Measurements from ENCODE around the gene MTR. TPM values are rescaled to one million over a fixed set of nuclear protein-coding genes. Genes with fewer than 3 reads are reported as not detected.

The MTR gene
- polyA plus RNA-seq, 2 of the 4 experiments (the other 2 are of a cell fraction), result 6.2 to 12.7 TPM

DNA sequence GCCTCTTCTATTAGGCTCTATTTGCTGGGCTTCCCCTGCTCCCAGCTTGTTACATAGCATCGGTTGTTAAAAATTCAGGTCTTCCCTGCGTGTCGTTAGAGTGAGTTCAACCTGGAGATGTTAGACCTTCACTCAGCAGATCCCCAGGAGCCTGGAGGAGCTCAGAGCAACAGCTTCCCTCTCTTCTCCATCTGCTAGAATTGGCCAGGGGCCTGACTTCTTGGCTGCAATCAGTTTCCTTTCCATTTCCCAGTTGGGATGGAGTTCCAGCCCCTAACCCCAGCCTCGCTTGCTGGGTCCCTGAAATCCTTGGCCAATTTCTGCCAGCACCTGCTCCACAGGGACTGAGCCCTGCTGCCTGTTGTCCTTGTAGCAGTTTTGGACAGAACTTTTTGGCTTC, 153.3 kb downstream of the MTR start:
- FAIRE-seq (no peak), DNase-seq (ENCODE audit: low read depth in 1 of 2, low spot score in 1 of 2) (no peak), ATAC-seq (no peak)
- H3K9me3 ChIP-seq, result no peaks in the 10 kb centered on the region
- H3K4me1 ChIP-seq, result no peaks in the 10 kb centered on the region
- 54% methylated on average over 4 of the region's 4 CpGs for WGBS (ENCODE audit: missing lambda C conversion rate)
- TF ChIP-seq RNF2 (IDR thresholded peaks at IDR 0.05; ENCODE audit: borderline replicate concordance, low read depth), result no peak
- ChIA-PET POLR2A (no interaction called here), CTCF (no interaction called here)
- H3K4me3 ChIP-seq, result no peak overlapping the region
- H3K27ac ChIP-seq, result no peak overlapping the region
- no peak overlapping the region for H3K4me2 ChIP-seq

DNA sequence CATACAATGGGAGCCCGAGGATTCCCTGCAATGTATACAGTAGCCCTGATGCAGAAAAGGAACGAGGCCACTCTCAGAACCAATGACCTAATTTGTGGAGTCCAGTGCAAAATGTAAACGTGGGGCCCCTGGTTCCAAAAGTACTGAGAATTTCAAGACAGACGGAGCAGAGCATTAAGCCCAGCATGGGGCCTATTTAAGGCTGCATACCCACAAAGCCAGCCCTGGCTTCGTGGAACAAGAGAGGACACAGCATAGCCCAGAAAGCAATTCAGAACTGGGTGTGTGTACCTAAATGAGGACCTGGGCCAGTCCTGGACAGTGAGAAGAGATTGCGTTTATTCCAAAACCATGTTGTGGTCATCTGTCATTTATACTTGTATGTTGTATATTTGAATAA, 153.9 kb downstream of the MTR start:
- ATAC-seq (no peak), DNase-seq (ENCODE audit: low read depth in 1 of 2, low spot score in 1 of 2) (no peak), FAIRE-seq (no peak)
- Histone ChIP-seq H3K27ac (no peak overlapping the region), H3K4me3 (no peak overlapping the region), H3K4me1 (no peaks in the 10 kb centered on the region), H3K9me3 (no peaks in the 10 kb centered on the region; the same call in 2 of the 3 replicates), H3K4me2 (no peak overlapping the region)
- ChIA-PET POLR2A (no interaction called here), CTCF (interaction anchor here (0.8 kb wide), 1 partner anchor 25 kb away, joined by 3 read pairs; no protein-coding TSS in a partner anchor)
- TF ChIP-seq HEYL (CRISPR knock-in tag; IDR thresholded peaks at IDR 0.05), result no peak
- TF ChIP-seq NPAS2 (CRISPR knock-in tag; IDR thresholded peaks at IDR 0.05; ENCODE audit: borderline replicate concordance), result no peak
- TF ChIP-seq FOSB (CRISPR knock-in tag; IDR thresholded peaks at IDR 0.05), result no peak
- TF ChIP-seq RFX5 (IDR thresholded peaks at IDR 0.05), result no peak
- TF ChIP-seq SREBF2 (IDR thresholded peaks at IDR 0.05), result no peak
- TF ChIP-seq KDM1A (IDR thresholded peaks at IDR 0.05; ENCODE audit: low read depth), result no peak
- no peak for TF ChIP-seq ZNF302 (CRISPR knock-in tag; IDR thresholded peaks at IDR 0.05)
- TF ChIP-seq EHF (CRISPR knock-in tag; IDR thresholded peaks at IDR 0.05), result no peak
- no peak for TF ChIP-seq RCOR1 (IDR thresholded peaks at IDR 0.05; ENCODE audit: low read depth, low read length)
- TF ChIP-seq BHLHE40 (IDR thresholded peaks at IDR 0.05; ENCODE audit: low read depth, low read length), result no peak
- TF ChIP-seq, protein P1, sequence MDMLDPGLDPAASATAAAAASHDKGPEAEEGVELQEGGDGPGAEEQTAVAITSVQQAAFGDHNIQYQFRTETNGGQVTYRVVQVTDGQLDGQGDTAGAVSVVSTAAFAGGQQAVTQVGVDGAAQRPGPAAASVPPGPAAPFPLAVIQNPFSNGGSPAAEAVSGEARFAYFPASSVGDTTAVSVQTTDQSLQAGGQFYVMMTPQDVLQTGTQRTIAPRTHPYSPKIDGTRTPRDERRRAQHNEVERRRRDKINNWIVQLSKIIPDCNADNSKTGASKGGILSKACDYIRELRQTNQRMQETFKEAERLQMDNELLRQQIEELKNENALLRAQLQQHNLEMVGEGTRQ (IDR thresholded peaks at IDR 0.05), result no peak
- TF ChIP-seq KDM5A (IDR thresholded peaks at IDR 0.05), result no peak
- TF ChIP-seq CBX2 (IDR thresholded peaks at IDR 0.05; ENCODE audit: borderline replicate concordance, low read depth), result no peak
- WGBS (ENCODE audit: missing lambda C conversion rate), result 30% methylated on average over 6 of the region's 6 CpGs

DNA sequence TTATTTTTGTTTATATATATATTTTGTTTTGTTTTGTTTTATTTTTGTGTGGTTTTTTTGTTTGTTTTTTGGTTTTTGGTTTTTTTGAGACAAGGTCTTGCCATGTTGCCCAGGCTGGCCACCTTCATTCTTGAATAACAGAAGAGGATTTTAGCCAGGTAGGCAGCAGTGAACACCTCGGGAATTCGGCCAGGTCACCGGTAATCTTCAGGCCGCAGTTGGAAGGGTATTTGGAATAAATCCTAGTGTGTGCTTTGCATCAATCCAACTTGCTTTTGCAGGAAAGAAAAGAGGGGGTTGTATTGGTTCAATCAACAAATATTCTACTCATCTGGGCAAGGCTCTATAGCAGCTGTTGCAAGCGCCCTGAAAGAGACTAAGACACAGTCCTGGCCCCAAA, 155.3 kb downstream of the MTR start:
- no peak overlapping the region for H3K27ac ChIP-seq
- ATAC-seq (no peak), FAIRE-seq (no peak), DNase-seq (ENCODE audit: low read depth in 1 of 2, low spot score in 1 of 2) (no peak)
- POLR2A ChIA-PET, result no interaction called here
- CTCF ChIA-PET, result no interaction called here
- H3K4me3 ChIP-seq, result no peak overlapping the region
- 23% methylated on average over 5 of the region's 5 CpGs for WGBS (ENCODE audit: missing lambda C conversion rate)
- H3K4me2 ChIP-seq, result no peak overlapping the region
- TF ChIP-seq, protein P2, sequence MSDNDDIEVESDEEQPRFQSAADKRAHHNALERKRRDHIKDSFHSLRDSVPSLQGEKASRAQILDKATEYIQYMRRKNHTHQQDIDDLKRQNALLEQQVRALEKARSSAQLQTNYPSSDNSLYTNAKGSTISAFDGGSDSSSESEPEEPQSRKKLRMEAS (IDR thresholded peaks at IDR 0.05), result no peak
- TF ChIP-seq NR3C1 (IDR thresholded peaks at IDR 0.05) (no peak), FOSB (CRISPR knock-in tag; IDR thresholded peaks at IDR 0.05) (no peak), EHF (CRISPR knock-in tag; IDR thresholded peaks at IDR 0.05) (no peak), MAZ (IDR thresholded peaks at IDR 0.05; ENCODE audit: borderline replicate concordance, low read depth, low read length) (no peak), TP53 (CRISPR knock-in tag; IDR thresholded peaks at IDR 0.05) (no peak), RNF2 (IDR thresholded peaks at IDR 0.05; ENCODE audit: borderline replicate concordance, low read depth) (no peak), MYC (IDR thresholded peaks at IDR 0.05; ENCODE audit: borderline replicate concordance, low read length) (no peak), GATA3 (IDR thresholded peaks at IDR 0.05; ENCODE audit: borderline replicate concordance) (no peak), CBX8 (IDR thresholded peaks at IDR 0.05) (no peak), HEYL (CRISPR knock-in tag; IDR thresholded peaks at IDR 0.05) (no peak), NPAS2 (CRISPR knock-in tag; IDR thresholded peaks at IDR 0.05; ENCODE audit: borderline replicate concordance) (no peak), FOXS1 (CRISPR knock-in tag; IDR thresholded peaks at IDR 0.05) (no peak), FOSL2 (IDR thresholded peaks at IDR 0.05) (no peak), FOSL2 (CRISPR knock-in tag; IDR thresholded peaks at IDR 0.05) (no peak)
- TF ChIP-seq, protein P3, sequence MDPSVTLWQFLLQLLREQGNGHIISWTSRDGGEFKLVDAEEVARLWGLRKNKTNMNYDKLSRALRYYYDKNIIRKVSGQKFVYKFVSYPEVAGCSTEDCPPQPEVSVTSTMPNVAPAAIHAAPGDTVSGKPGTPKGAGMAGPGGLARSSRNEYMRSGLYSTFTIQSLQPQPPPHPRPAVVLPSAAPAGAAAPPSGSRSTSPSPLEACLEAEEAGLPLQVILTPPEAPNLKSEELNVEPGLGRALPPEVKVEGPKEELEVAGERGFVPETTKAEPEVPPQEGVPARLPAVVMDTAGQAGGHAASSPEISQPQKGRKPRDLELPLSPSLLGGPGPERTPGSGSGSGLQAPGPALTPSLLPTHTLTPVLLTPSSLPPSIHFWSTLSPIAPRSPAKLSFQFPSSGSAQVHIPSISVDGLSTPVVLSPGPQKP (IDR thresholded peaks at IDR 0.05; ENCODE audit: low read depth, low read length), result no peak
- TF ChIP-seq, protein P4, sequence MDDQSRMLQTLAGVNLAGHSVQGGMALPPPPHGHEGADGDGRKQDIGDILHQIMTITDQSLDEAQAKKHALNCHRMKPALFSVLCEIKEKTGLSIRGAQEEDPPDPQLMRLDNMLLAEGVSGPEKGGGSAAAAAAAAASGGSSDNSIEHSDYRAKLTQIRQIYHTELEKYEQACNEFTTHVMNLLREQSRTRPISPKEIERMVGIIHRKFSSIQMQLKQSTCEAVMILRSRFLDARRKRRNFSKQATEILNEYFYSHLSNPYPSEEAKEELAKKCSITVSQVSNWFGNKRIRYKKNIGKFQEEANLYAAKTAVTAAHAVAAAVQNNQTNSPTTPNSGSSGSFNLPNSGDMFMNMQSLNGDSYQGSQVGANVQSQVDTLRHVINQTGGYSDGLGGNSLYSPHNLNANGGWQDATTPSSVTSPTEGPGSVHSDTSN (IDR thresholded peaks at IDR 0.05), result no peak
- TF ChIP-seq, protein P5, sequence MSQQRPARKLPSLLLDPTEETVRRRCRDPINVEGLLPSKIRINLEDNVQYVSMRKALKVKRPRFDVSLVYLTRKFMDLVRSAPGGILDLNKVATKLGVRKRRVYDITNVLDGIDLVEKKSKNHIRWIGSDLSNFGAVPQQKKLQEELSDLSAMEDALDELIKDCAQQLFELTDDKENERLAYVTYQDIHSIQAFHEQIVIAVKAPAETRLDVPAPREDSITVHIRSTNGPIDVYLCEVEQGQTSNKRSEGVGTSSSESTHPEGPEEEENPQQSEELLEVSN (IDR thresholded peaks at IDR 0.05; ENCODE audit: borderline replicate concordance, low read depth), result no peak
- H3K9me3 ChIP-seq, result no peaks in the 10 kb centered on the region; the same call in 2 of the 3 replicates
- H3K4me1 ChIP-seq, result no peaks in the 10 kb centered on the region
